HepG2 (cell line): ENCODE measurements around the gene MARCHF9. TPM values are rescaled to one million over a fixed set of nuclear protein-coding genes. Genes with fewer than 3 reads are reported as not detected.
A peak's percentile ranks its signal among the peaks of the same experiment; 100 is the strongest.

Experiments
- ARHGAP35 ChIP-seq: sonication (generic); formaldehyde crosslinking; IDR thresholded peaks from 2 replicates; pipeline ENCODE4 v1.9.0; 2022; ENCODE audit warnings: mild to moderate bottlenecking, inconsistent platforms, moderate library complexity, missing genetic modification reagents, borderline replicate concordance
- BATF2 ChIP-seq: sonication (generic); formaldehyde crosslinking; IDR thresholded peaks from 2 replicates; pipeline ENCODE4 v1.8.0; 2022; ENCODE audit warnings: mild to moderate bottlenecking, missing genetic modification reagents, moderate library complexity
- CENPX ChIP-seq: sonication (generic); formaldehyde crosslinking; IDR thresholded peaks from 2 replicates; pipeline ENCODE4 v1.9.0; 2021; ENCODE audit warnings: mild to moderate bottlenecking, missing genetic modification reagents, moderate library complexity
- FOXK2 ChIP-seq: fragments of 450-650 bp; IDR thresholded peaks from 2 replicates; pipeline ENCODE4 v1.6.1; 2016
- GLI4 ChIP-seq: sonication (generic); formaldehyde crosslinking; IDR thresholded peaks from 2 replicates; pipeline ENCODE4 v1.5.1; 2020; ENCODE audit warnings: missing genetic modification reagents, mild to moderate bottlenecking, moderate library complexity, borderline replicate concordance
- IKZF5 ChIP-seq: IDR thresholded peaks from 2 replicates; pipeline ENCODE4 v1.6.1; 2018; ENCODE audit warnings: missing genetic modification reagents, mild to moderate bottlenecking, missing compliant biosample characterization
- IRF2 ChIP-seq: IDR thresholded peaks from 2 replicates; pipeline ENCODE4 v1.6.1; 2018; ENCODE audit warnings: missing genetic modification reagents, missing compliant biosample characterization
- PAF1 ChIP-seq: IDR thresholded peaks from 2 replicates; pipeline ENCODE4 v1.6.1; 2016; ENCODE audit warnings: missing genetic modification reagents, missing compliant biosample characterization
- RBAK ChIP-seq: sonication (generic); formaldehyde crosslinking; IDR thresholded peaks from 2 replicates; pipeline ENCODE4 v1.5.1; 2020; ENCODE audit warnings: mild to moderate bottlenecking, missing genetic modification reagents
- RERE ChIP-seq: IDR thresholded peaks from 2 replicates; pipeline ENCODE4 v1.6.1; 2016; ENCODE audit warnings: low read depth, missing genetic modification reagents, missing compliant biosample characterization
- SMAD9 ChIP-seq: sonication (generic); formaldehyde crosslinking; IDR thresholded peaks from 2 replicates; pipeline ENCODE4 v1.5.1; 2020; ENCODE audit warnings: mild to moderate bottlenecking, missing genetic modification reagents
- SNAPC5 ChIP-seq: sonication (generic); formaldehyde crosslinking; IDR thresholded peaks from 2 replicates; pipeline ENCODE4 v1.8.1; 2023; ENCODE audit warnings: mild to moderate bottlenecking, missing genetic modification reagents, borderline replicate concordance
- SOX13 ChIP-seq, 3 experiments: fragments of 450-650 bp in 1 of 3; sonication (generic) in 1 of 3; formaldehyde crosslinking in 1 of 3; IDR thresholded peaks in 2 of 3; conservative IDR thresholded peaks in 1 of 3; 2 replicates each; pipeline versions ENCODE4 v1.5.0 to v1.6.1; 2016 to 2020; ENCODE audit warnings: antibody characterized with exemption in 1 of 3, mild to moderate bottlenecking in 1 of 3, missing compliant biosample characterization in 1 of 3, missing genetic modification reagents in 1 of 3, moderate library complexity in 1 of 3
- SYNCRIP ChIP-seq: fragments of 200-400 bp; formaldehyde crosslinking; IDR thresholded peaks from 2 replicates; pipeline ENCODE4 v1.6.1; 2018; ENCODE audit warnings: mild to moderate bottlenecking, low read depth, low read length; ENCODE audit not compliant: insufficient read depth
- ZNF205 ChIP-seq: IDR thresholded peaks from 2 replicates; pipeline ENCODE4 v1.6.1; 2018; ENCODE audit warnings: missing biosample characterization, missing genetic modification reagents
- ZNF513 ChIP-seq: sonication (generic); formaldehyde crosslinking; conservative IDR thresholded peaks from 2 replicates; pipeline ENCODE4 v1.5.0; 2020; ENCODE audit warnings: missing genetic modification reagents
- ZNF577 ChIP-seq: sonication (generic); formaldehyde crosslinking; IDR thresholded peaks from 2 replicates; pipeline ENCODE4 v1.4.0; 2020; ENCODE audit warnings: mild to moderate bottlenecking, low read depth, missing genetic modification reagents, borderline replicate concordance
- ZNF775 ChIP-seq: sonication (generic); formaldehyde crosslinking; IDR thresholded peaks from 2 replicates; pipeline ENCODE4 v1.4.0; 2020; ENCODE audit warnings: missing genetic modification reagents, mild to moderate bottlenecking, moderate library complexity, borderline replicate concordance
- ZSCAN21 ChIP-seq: sonication (generic); formaldehyde crosslinking; IDR thresholded peaks from 2 replicates; pipeline ENCODE4 v1.8.0; 2022; ENCODE audit warnings: mild to moderate bottlenecking, missing genetic modification reagents, moderate library complexity, borderline replicate concordance
- polyA plus RNA-seq, 8 experiments: library from polyadenylated mRNA; depleted of rRNA in 3 of 8; stranded (reverse) in 7 of 8; unstranded in 1 of 8; fragments of >200 nt; fragmentation: Illumina TruSeq in 4 of 8; extraction: Trizol in 4 of 8; gene quantifications; 2 replicates each; pipeline versions ENCODE4 v1.2.1 to v1.2.3, GENCODE V29; 2011 to 2016; ENCODE audit warnings: low read depth in 4 of 8, missing spikeins in 1 of 8, mixed read lengths in 1 of 8; ENCODE audit not compliant: insufficient read depth in 1 of 8
- total RNA-seq, 5 experiments: library from RNA; depleted of rRNA; stranded (reverse); fragments of >200 nt; fragmentation: Illumina TruSeq; extraction: Trizol; gene quantifications; 2 replicates each; pipeline ENCODE4 v1.2.3, GENCODE V29; 2016; ENCODE audit warnings: low read depth in 1 of 5

MARCHF9 gene
- total and polyA plus RNA-seq, 2 of the 13 experiments (the other 11 are each of a cell fraction or from before 2014, with no cell fraction given), result 5.7 to 9.6 TPM

GRCh38 chr12:57755454-57756372 is 810 bp downstream of the MARCHF9 start (continued):
- no peak for TF ChIP-seq SMAD9 (CRISPR knock-in tag)
- TF ChIP-seq IRF2 (CRISPR knock-in tag), result no peak
- TF ChIP-seq SNAPC5 (CRISPR knock-in tag), result no peak
- no peak for TF ChIP-seq PAF1 (CRISPR knock-in tag)
- no peak for TF ChIP-seq BATF2
- TF ChIP-seq IKZF5 (CRISPR knock-in tag), result peak; percentile 60
- TF ChIP-seq SOX13 (IDR thresholded peaks at IDR 0.05), result no peak
- no peak for TF ChIP-seq SOX13 (CRISPR knock-in tag; conservative IDR thresholded peaks at IDR 0.05 in 1 of 2, IDR thresholded peaks at IDR 0.05 in 1 of 2)
- TF ChIP-seq ZNF577, result no peak
- no peak for TF ChIP-seq GLI4 (CRISPR knock-in tag)
- TF ChIP-seq ZNF205, result peak; percentile 70; the same call in 1 of the 2 replicates
- no peak for TF ChIP-seq FOXK2
- no peak; the same call in 1 of the 2 replicates for TF ChIP-seq ZSCAN21 (CRISPR knock-in tag)
- TF ChIP-seq RERE (CRISPR knock-in tag), result no peak
- TF ChIP-seq ARHGAP35 (CRISPR knock-in tag), result no peak; the same call in 1 of the 2 replicates
- no peak for TF ChIP-seq SYNCRIP
- TF ChIP-seq RBAK, result no peak
- TF ChIP-seq CENPX (CRISPR knock-in tag), result no peak
- TF ChIP-seq ZNF775 (CRISPR knock-in tag), result no peak
- TF ChIP-seq ZNF513 (CRISPR knock-in tag), result no peak
